ENCODE measurements around the gene TBX4. TPM values are rescaled to one million over a fixed set of nuclear protein-coding genes. Genes with fewer than 3 reads are reported as not detected.

Gene TBX4
- total RNA-seq, 4 donors from 2014 or later = not detected

- Histone ChIP-seq H3K27ac (no peak overlapping the region), H3K36me3 (no peaks in the 10 kb centered on the region)
- no peak for DNase-seq
Observed at GRCh38 chr17:61531223-61531622, 79.0 kb downstream of the TBX4 start.

DNA sequence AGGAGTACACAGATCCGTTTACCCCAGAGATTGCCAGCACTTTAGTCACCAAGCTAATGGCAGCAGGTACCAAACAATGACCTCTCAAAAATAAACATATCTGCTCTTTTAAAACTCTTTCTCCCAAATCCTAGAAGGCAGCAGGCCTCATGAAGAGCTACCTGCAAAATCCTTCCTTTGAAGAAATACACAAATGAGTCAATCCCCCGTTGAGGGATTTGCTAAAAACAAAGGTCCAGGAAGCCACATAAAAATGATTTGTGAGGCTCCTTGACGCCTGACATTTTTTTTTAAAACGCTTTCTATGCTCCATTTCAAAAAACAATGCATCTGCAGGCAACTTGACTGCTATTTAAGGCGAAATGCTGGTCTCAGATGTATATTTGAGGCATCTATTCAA, 80.6 kb downstream of the TBX4 start:
- no peaks in the 10 kb centered on the region for H3K4me1 ChIP-seq
- no peak for TF ChIP-seq POLR2A (IDR thresholded peaks at IDR 0.05)
- TF ChIP-seq, protein P1, sequence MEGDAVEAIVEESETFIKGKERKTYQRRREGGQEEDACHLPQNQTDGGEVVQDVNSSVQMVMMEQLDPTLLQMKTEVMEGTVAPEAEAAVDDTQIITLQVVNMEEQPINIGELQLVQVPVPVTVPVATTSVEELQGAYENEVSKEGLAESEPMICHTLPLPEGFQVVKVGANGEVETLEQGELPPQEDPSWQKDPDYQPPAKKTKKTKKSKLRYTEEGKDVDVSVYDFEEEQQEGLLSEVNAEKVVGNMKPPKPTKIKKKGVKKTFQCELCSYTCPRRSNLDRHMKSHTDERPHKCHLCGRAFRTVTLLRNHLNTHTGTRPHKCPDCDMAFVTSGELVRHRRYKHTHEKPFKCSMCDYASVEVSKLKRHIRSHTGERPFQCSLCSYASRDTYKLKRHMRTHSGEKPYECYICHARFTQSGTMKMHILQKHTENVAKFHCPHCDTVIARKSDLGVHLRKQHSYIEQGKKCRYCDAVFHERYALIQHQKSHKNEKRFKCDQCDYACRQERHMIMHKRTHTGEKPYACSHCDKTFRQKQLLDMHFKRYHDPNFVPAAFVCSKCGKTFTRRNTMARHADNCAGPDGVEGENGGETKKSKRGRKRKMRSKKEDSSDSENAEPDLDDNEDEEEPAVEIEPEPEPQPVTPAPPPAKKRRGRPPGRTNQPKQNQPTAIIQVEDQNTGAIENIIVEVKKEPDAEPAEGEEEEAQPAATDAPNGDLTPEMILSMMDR (IDR thresholded peaks at IDR 0.05) = no peak
- no peak for DNase-seq
- no peak overlapping the region for H3K27ac ChIP-seq
- H3K9me3 ChIP-seq = no peaks in the 10 kb centered on the region
- H3K36me3 ChIP-seq = no peaks in the 10 kb centered on the region
- H3K27me3 ChIP-seq = no peaks in the 10 kb centered on the region
- no peak overlapping the region for H3K4me3 ChIP-seq

More at GRCh38 chr17:61531223-61531622, 79.0 kb downstream of the TBX4 start:
- no peaks in the 10 kb centered on the region for H3K9me3 ChIP-seq
- TF ChIP-seq, protein P1 (IDR thresholded peaks at IDR 0.05) = no peak
- no peak for TF ChIP-seq POLR2A (IDR thresholded peaks at IDR 0.05)
- H3K27me3 ChIP-seq = no peaks in the 10 kb centered on the region
- no peaks in the 10 kb centered on the region for H3K4me1 ChIP-seq
- H3K4me3 ChIP-seq = no peak overlapping the region

DNA sequence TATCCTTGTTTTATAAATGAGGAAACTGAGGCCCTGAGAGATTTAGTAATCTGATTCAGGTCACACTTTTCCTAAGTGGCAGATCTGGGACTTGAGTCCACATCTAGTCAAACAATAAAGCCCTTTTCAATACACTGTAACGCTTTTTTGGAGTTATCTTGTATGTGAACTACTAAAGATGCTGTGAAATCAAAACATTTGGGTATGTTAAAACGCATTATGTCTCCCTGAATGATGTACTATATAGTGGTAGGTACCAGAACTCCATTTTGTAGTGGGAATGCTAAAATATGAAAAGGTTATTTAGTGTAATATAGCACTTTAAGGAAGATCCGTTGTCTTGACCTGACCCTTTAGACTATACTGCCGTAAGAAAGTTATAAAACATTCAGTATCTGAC, 81.6 kb downstream of the TBX4 start:
- H3K9me3 ChIP-seq = no peaks in the 10 kb centered on the region
- DNase-seq = no peak
- H3K36me3 ChIP-seq = no peaks in the 10 kb centered on the region
- TF ChIP-seq POLR2A (IDR thresholded peaks at IDR 0.05) = no peak
- TF ChIP-seq, protein P1 (IDR thresholded peaks at IDR 0.05) = no peak
- H3K4me1 ChIP-seq = no peaks in the 10 kb centered on the region
- no peaks in the 10 kb centered on the region for H3K27me3 ChIP-seq
- H3K4me3 ChIP-seq = no peak overlapping the region
- no peak overlapping the region for H3K27ac ChIP-seq

- TF ChIP-seq, protein P1 (IDR thresholded peaks at IDR 0.05) = no peak
- no peak for TF ChIP-seq POLR2A (IDR thresholded peaks at IDR 0.05)
- no peak for DNase-seq
- no peaks in the 10 kb centered on the region for H3K27me3 ChIP-seq
- H3K27ac ChIP-seq = no peak overlapping the region
- no peaks in the 10 kb centered on the region for H3K36me3 ChIP-seq
- no peaks in the 10 kb centered on the region for H3K4me1 ChIP-seq
- no peaks in the 10 kb centered on the region for H3K9me3 ChIP-seq
- no peak overlapping the region for H3K4me3 ChIP-seq
Observed at GRCh38 chr17:61534414-61534813, 82.2 kb downstream of the TBX4 start.

Other genes with a start within 250 kb of the TBX4 start
- gene TBX2, start 52.6 kb upstream of the TBX4 start, total RNA-seq = 10 to 100 TPM in 1 of 4 donors, 1 to 10 TPM in 3; 2.3 to 31.4 (median 8.2) TPM
- gene NACA2, start 138.8 kb downstream of the TBX4 start, total RNA-seq = not detected

Data from Peyer's patch (tissue), 4 donors.